Heart right ventricle (tissue), 16 donors: ENCODE results near the gene ZG16B. TPM values are rescaled to one million over a fixed set of nuclear protein-coding genes. Genes with fewer than 3 reads are reported as not detected.

ENCODE experiments used
- ATAC-seq, 8 donors: fragments of 200-7000 bp; cut with Tn5 transposase; one replicate each; pipeline ENCODE4 v1.9.1; 2020; ENCODE audit warnings: mild to moderate bottlenecking in 8 of 8, moderate library complexity in 8 of 8, moderate number of reproducible peaks in 1 of 8
- DNase-seq, 2 donors: peaks; one replicate each; pipeline ENCODE4 v3.0.0-alpha.2; 2020
- H3K27ac ChIP-seq, 10 donors: fragments of 200-600 bp; sonication (generic) in 2 of 10; one replicate each; pipeline versions ENCODE4 v1.5.0 to v1.8.0; 2020 to 2022; ENCODE audit warnings: mild to moderate bottlenecking in 3 of 10
- H3K27me3 ChIP-seq, 7 donors: fragments of 200-600 bp; one replicate each; pipeline ENCODE4 v1.8.0; 2021 to 2022; ENCODE audit warnings: mild to moderate bottlenecking in 2 of 7
- H3K36me3 ChIP-seq, 9 donors: fragments of 200-600 bp; sonication (generic) in 1 of 9; one replicate each; pipeline versions ENCODE4 v1.5.0 to v1.8.0; 2020 to 2022; ENCODE audit warnings: mild to moderate bottlenecking in 2 of 9
- H3K4me1 ChIP-seq, 9 donors: fragments of 200-600 bp; sonication (generic) in 1 of 9; one replicate each; pipeline versions ENCODE4 v1.5.0 to v1.8.0; 2020 to 2022; ENCODE audit warnings: mild to moderate bottlenecking in 4 of 9
- H3K4me3 ChIP-seq, 10 donors: fragments of 200-600 bp; sonication (generic) in 2 of 10; one replicate each; pipeline versions ENCODE4 v1.5.0 to v1.8.0; 2020 to 2022; ENCODE audit warnings: mild to moderate bottlenecking in 7 of 10, moderate library complexity in 2 of 10
- H3K9me3 ChIP-seq, 11 donors: fragments of 200-600 bp in 10 of 11; sonication (generic) in 2 of 11; one replicate each; pipeline versions ENCODE4 v1.5.0 to v1.8.0; 2013 to 2022; ENCODE audit warnings: mild to moderate bottlenecking in 2 of 11, control low read depth in 1 of 11, moderate library complexity in 1 of 11
- CTCF ChIP-seq, 9 donors: fragments of 200-600 bp; sonication (generic) in 2 of 9; IDR thresholded peaks; one replicate each; pipeline versions ENCODE4 v1.5.0 to v1.8.0; 2021 to 2022; ENCODE audit warnings: antibody characterized with exemption in 9 of 9, mild to moderate bottlenecking in 5 of 9, moderate library complexity in 1 of 9
- WGBS, 2 donors: extraction: QIAGEN DNeasy Blood & Tissue Kit; methylation state at CpG; one replicate each; pipeline ENCODE4 v1.1.7; 2013; ENCODE audit warnings: inconsistent platforms in 1 of 2; 5-methylcytosine and 5-hydroxymethylcytosine counted together
- intact Hi-C, 10 donors: fragments of 100-400 bp; cut with DNase I; formaldehyde crosslinking; loops; one replicate each; pipeline versions ENCODE4 v1.11.1 to v1.14.2; 2022
- polyA plus RNA-seq, 2 donors: library from polyadenylated mRNA; stranded (reverse); fragments of 200-250 nt; gene quantifications; one replicate each; pipeline ENCODE4 v1.2.3, GENCODE V29; 2013
- total RNA-seq, 10 donors: library from RNA; stranded (reverse); fragmentation: NEBNext Ultra II Directional in 3 of 10; extraction: Animal tissue kit (Norgen Biotek cat#: 25700) in 3 of 10; gene quantifications; one replicate each; pipeline versions ENCODE4 v1.2.1 to v1.2.4, GENCODE V29; 2021 to 2023
- donor health status: Arrhythmogenic right ventricular cardiomyopathy.
- donor health status: ischemic (EF 13 %, LVEDD 7.1; RV severe dilation, severe dysfunction).
- donor health status: healthy with polysubstance abuse.
- donor health status: DM: no; HTN: yes; CAD: no.
- donor health status: DM: no; HTN: no; CAD: no.
- donor health status: ischemic (EF 25% LVEDD 6.9; RV normal size, moderate dysfunction).
- donor health status: ischemic (EF 25% LVEDD 5.7; RV mildly dilated, moderate dysfunction).
- donor health status: healthy.
- donor health status: DM: yes; HTN: yes; CAD: no.
- donor health status: Ischemic cardiomyopathy.
- donor health status: ischemic (EF 35%, LVEDD 5.7; RV mildly dilated, moderate dysfunction).
- donor health status: nonischemic (EF 11% LVEDD 7.7; RV severe dilation, severe dysfunction).
- donor health status: DM: yes; HTN: yes; CAD: no.
- donor health status: PGD.
- donor health status: ischemic (EF 29% LVEDD 5.4; RV normal size, mild dysfunction).
- donor health status: nonischemic (EF 23%, LVEDD 6.1; RV moderate dilation, normal function).

The ZG16B gene
- total and polyA plus RNA-seq, 12 donors: 0.07 to 0.88 (median 0.44) TPM; not detected in 9

DNA sequence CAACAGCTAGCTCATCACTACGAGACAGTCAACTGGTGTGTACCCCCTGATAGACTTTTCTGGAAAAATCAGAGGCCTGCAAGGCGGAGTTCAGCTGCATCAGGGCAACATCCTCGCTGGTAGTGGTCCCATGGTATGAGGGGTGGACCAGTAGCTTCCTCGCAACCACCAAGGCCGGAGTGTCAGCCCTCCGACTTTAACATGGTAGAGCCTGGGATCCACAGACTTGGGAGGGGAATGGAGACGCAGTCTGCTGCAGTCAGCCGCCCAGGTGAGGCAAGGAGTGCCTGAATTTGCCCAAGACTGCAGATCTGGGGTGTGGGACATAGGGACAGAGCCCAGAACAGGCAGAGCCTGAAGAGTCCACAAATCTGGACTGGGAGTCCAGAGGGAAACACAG lies 13.4 kb downstream of the ZG16B start:
- H3K27me3 ChIP-seq: peaks cover 0 to 14% (median 4%) of the 10 kb centered on the region in 7 donors
- TF ChIP-seq CTCF (IDR thresholded peaks at IDR 0.05): no peak
- no peak overlapping the region for H3K27ac ChIP-seq
- H3K36me3 ChIP-seq: no peaks in the 10 kb centered on the region
- H3K4me3 ChIP-seq: no peak overlapping the region
- peaks cover 0 to 4% (median 0%) of the 10 kb centered on the region in 11 donors for H3K9me3 ChIP-seq
- no peak for DNase-seq
- 81 to 88% methylated on average over 8 of the region's 8 CpGs for WGBS, 2 donors
- ATAC-seq: no peak
- peaks cover 7 to 31% (median 13%) of the 10 kb centered on the region in 9 donors for H3K4me1 ChIP-seq
- intact Hi-C loops: loop anchor here in 1 of 10 donors (2.0 kb wide), 1 partner anchor 23 kb away; no protein-coding TSS in a partner anchor

GRCh38 chr16:2845116-2845515 lies 15.0 kb downstream of the ZG16B start:
- intact Hi-C loops: no loop called here
- no peak for TF ChIP-seq CTCF (IDR thresholded peaks at IDR 0.05)
- Histone ChIP-seq H3K4me1 (peaks cover 7 to 26% (median 13%) of the 10 kb centered on the region in 9 donors), H3K27ac (no peak overlapping the region), H3K4me3 (no peak overlapping the region), H3K9me3 (peaks cover 0 to 4% (median 0%) of the 10 kb centered on the region in 11 donors), H3K36me3 (no peaks in the 10 kb centered on the region), H3K27me3 (peaks cover 0 to 27% (median 18%) of the 10 kb centered on the region in 7 donors)
- ATAC-seq (no peak), DNase-seq (no peak)
- 67% methylated on average over 5 of the region's 5 CpGs for WGBS, 2 donors

DNA sequence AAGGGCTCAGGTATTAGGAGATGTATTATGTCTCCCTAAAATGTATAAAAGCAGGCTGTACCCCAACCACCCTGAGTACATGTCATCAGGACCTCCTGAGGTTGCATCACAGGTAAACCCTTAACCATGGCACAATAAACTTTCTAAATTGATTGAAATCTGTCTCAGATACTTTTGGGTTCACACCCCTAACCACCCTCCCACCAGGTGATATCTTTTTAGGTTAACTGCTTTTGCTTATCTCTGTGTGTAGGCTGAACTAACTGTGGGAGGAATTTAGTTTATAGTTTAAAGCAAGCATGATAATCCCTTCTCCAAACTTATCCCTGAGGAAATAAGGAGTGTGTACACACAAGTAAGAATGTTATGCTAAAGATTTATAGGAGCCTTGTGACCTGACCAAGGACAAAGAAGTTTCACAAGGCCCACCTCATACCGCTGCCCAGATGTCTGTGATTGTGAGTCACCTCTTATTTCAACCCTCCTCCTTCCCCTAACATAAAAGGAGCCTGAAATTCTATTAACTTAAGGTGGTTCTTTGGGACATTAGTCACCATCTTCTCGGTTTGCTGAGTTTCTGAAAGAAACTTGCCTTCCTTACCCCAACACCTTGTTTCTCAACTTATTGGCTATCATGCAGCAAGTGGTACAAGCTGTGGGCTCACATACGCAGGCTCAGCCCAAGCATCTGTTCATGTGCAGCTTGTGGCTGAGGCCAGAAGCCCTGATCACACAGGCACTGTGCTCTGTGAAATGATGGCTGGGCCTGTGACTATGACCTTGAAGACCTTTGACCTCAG lies 16.6 kb downstream of the ZG16B start:
- ATAC-seq (no peak), DNase-seq (no peak)
- 64% methylated on average over 3 of the region's 3 CpGs for WGBS, 2 donors
- intact Hi-C loops: no loop called here
- TF ChIP-seq CTCF (IDR thresholded peaks at IDR 0.05): no peak
- H3K27ac ChIP-seq: no peak overlapping the region
- H3K4me1 ChIP-seq: peaks cover 6 to 14% (median 8%) of the 10 kb centered on the region in 9 donors
- peaks cover 0 to 4% (median 0%) of the 10 kb centered on the region in 11 donors for H3K9me3 ChIP-seq
- no peak overlapping the region for H3K4me3 ChIP-seq
- H3K36me3 ChIP-seq: no peaks in the 10 kb centered on the region
- H3K27me3 ChIP-seq: peaks cover 0 to 41% (median 24%) of the 10 kb centered on the region in 7 donors

- H3K4me3 ChIP-seq: no peak overlapping the region
- no peaks in the 10 kb centered on the region for H3K36me3 ChIP-seq
- H3K27ac ChIP-seq: no peak overlapping the region
- H3K27me3 ChIP-seq: peaks cover 0 to 64% (median 43%) of the 10 kb centered on the region in 7 donors
- intact Hi-C loops: no loop called here
- ATAC-seq: no peak
- no peaks in the 10 kb centered on the region for H3K4me1 ChIP-seq
- 80% methylated on average over 16 of the region's 16 CpGs for WGBS, 2 donors
- TF ChIP-seq CTCF (IDR thresholded peaks at IDR 0.05): no peak
- DNase-seq: no peak
- peaks cover 0 to 9% (median 0%) of the 10 kb centered on the region in 11 donors for H3K9me3 ChIP-seq
Measured at GRCh38 chr16:2848933-2849725, 19.0 kb downstream of the ZG16B start.
